SU-DHL-6 (cell line): ENCODE measurements around the gene GADD45GIP1.
A peak's percentile ranks its signal among the peaks of the same experiment; 100 is the strongest.

Experiments
- H2AFZ ChIP-seq: fragments of 200-600 bp; sonication (generic); 2 replicates; pipeline ENCODE4 v1.6.1; 2014; ENCODE audit warnings: low read depth, mild to moderate bottlenecking, moderate library complexity, mixed read lengths, antibody characterized with exemption, low read length; ENCODE audit not compliant: severe bottlenecking
- H3F3A ChIP-seq: fragments of 200-600 bp; shearing (Covaris generic); 2 replicates; pipeline ENCODE4 v1.6.0; 2016; ENCODE audit warnings: antibody characterized with exemption, mild to moderate bottlenecking; ENCODE audit not compliant: insufficient read depth
- H3K27ac ChIP-seq: fragments of 200-600 bp; sonication (generic); 2 replicates; pipeline ENCODE4 v1.5.1; 2016; ENCODE audit warnings: low read depth, mild to moderate bottlenecking, low read length, moderate library complexity, mixed read lengths
- H3K27me3 ChIP-seq: fragments of 200-600 bp; sonication (generic), shearing (Covaris generic); 2 replicates; pipeline ENCODE4 v1.6.0; 2014; ENCODE audit warnings: mild to moderate bottlenecking, low read length
- H3K36me3 ChIP-seq: fragments of 200-600 bp; sonication (generic); 2 replicates; pipeline ENCODE4 v1.6.1; 2014; ENCODE audit warnings: mild to moderate bottlenecking, low read length, mixed read lengths
- H3K4me2 ChIP-seq: fragments of 300-600, 200-600 bp; shearing (Covaris generic), sonication (generic); 2 replicates; pipeline ENCODE4 v1.6.0; 2014; ENCODE audit warnings: low read length, low read depth, mild to moderate bottlenecking; ENCODE audit not compliant: poor library complexity, severe bottlenecking
- H3K4me3 ChIP-seq: fragments of 200-600 bp; sonication (generic); 2 replicates; pipeline ENCODE4 v1.5.1; 2014; ENCODE audit warnings: antibody characterized with exemption, low read length, mild to moderate bottlenecking, mixed read lengths; ENCODE audit not compliant: insufficient read depth, poor library complexity, severe bottlenecking
- H3K79me2 ChIP-seq: fragments of 200-600 bp; sonication (generic); 2 replicates; pipeline ENCODE4 v1.6.1; 2014; ENCODE audit warnings: mild to moderate bottlenecking, low read length, moderate library complexity; ENCODE audit not compliant: insufficient read depth
- H3K9ac ChIP-seq: fragments of 200-600 bp; sonication (generic); 2 replicates; pipeline ENCODE4 v1.7.0; 2014; ENCODE audit warnings: mild to moderate bottlenecking, low read length
- H3K9me2 ChIP-seq: fragments of 200-600 bp; sonication (generic); replicated peaks from 2 replicates; pipeline ENCODE4 v1.6.1; 2014; ENCODE audit warnings: low read length; ENCODE audit not compliant: insufficient read depth
- H3K9me3 ChIP-seq: fragments of 200-600 bp; sonication (generic); 2 replicates; pipeline ENCODE4 v1.6.1; 2014; ENCODE audit warnings: low read length, mixed read lengths; ENCODE audit not compliant: insufficient read depth
- H4K20me1 ChIP-seq: fragments of 200-600 bp; sonication (generic); 2 replicates; pipeline ENCODE4 v1.6.1; 2014; ENCODE audit warnings: low read depth, mild to moderate bottlenecking, antibody characterized with exemption, low read length, moderate library complexity, mixed read lengths
- CTCF ChIP-seq: fragments of 200-600 bp; sonication (generic); IDR thresholded peaks from one replicate; pipeline ENCODE4 v1.5.1; 2017; ENCODE audit warnings: antibody characterized with exemption, mild to moderate bottlenecking, low read length, moderate library complexity; ENCODE audit not compliant: insufficient read depth, poor library complexity, severe bottlenecking
- EZH2phosphoT487 ChIP-seq: fragments of 200-600 bp; sonication (generic), shearing (Covaris generic); conservative IDR thresholded peaks from 2 replicates; pipeline ENCODE4 v1.6.1; 2018; ENCODE audit warnings: mild to moderate bottlenecking, antibody characterized with exemption, low read length, moderate library complexity, mixed read lengths

GADD45GIP1 gene

GRCh38 chr19:12933287-12934072 lies 23.5 kb downstream of the GADD45GIP1 start, which contains the start of gene FARSA:
FARSA (minus strand) TSS chr19:12933711; CDS start chr19:12933696, 15 bp downstream.
- Histone ChIP-seq H3K27ac (peak within 1 kb of the TSS; percentile 44), H2AFZ (peak within 1 kb of the TSS; percentile 93), H3F3A (peaks cover 20% of the 10 kb centered on the region), H4K20me1 (peaks cover 3% of the 10 kb centered on the region; the same call in 1 of the 2 replicates), H3K9me2 (no peaks in the 10 kb centered on the region), H3K9ac (peak within 1 kb of the TSS; percentile 98), H3K9me3 (no peaks in the 10 kb centered on the region), H3K27me3 (no peaks in the 10 kb centered on the region), H3K79me2 (peaks cover 31% of the 10 kb centered on the region), H3K4me3 (peak within 1 kb of the TSS; percentile 71), H3K4me2 (peak within 1 kb of the TSS; percentile 78), H3K36me3 (peaks cover 4% of the 10 kb centered on the region; the same call in 1 of the 2 replicates)
- TF ChIP-seq CTCF (no peak), EZH2phosphoT487 (no peak)

- Histone ChIP-seq H3K9ac (peak overlapping the region; percentile 98), H4K20me1 (peaks cover 3% of the 10 kb centered on the region; the same call in 1 of the 2 replicates), H3K27me3 (no peaks in the 10 kb centered on the region), H3K9me3 (no peaks in the 10 kb centered on the region), H3K9me2 (no peaks in the 10 kb centered on the region), H2AFZ (no peak overlapping the region), H3K4me2 (peak overlapping the region; percentile 78), H3K36me3 (peaks cover 4% of the 10 kb centered on the region; the same call in 1 of the 2 replicates), H3K27ac (peak overlapping the region; percentile 44), H3K79me2 (peaks cover 31% of the 10 kb centered on the region), H3F3A (peaks cover 17% of the 10 kb centered on the region), H3K4me3 (peak overlapping the region; percentile 71)
- TF ChIP-seq EZH2phosphoT487 = no peak
These were observed 24.4 kb downstream of the GADD45GIP1 start for GRCh38 chr19:12932392-12933286.

GRCh38 chr19:12930002-12930645 lies 26.9 kb downstream of the GADD45GIP1 start:
- Histone ChIP-seq H3K4me2 (no peak overlapping the region), H3K9me2 (no peaks in the 10 kb centered on the region), H3F3A (no peaks in the 10 kb centered on the region), H2AFZ (no peak overlapping the region), H3K27ac (no peak overlapping the region), H3K9me3 (no peaks in the 10 kb centered on the region), H3K4me3 (no peak overlapping the region), H3K79me2 (peaks cover 31% of the 10 kb centered on the region), H4K20me1 (peaks cover 3% of the 10 kb centered on the region; the same call in 1 of the 2 replicates), H3K27me3 (no peaks in the 10 kb centered on the region), H3K9ac (no peak overlapping the region), H3K36me3 (peaks cover 8% of the 10 kb centered on the region; the same call in 1 of the 2 replicates)
- TF ChIP-seq CTCF (no peak), EZH2phosphoT487 (no peak)
